ENCODE measurements around the gene AICDA.

DNA sequence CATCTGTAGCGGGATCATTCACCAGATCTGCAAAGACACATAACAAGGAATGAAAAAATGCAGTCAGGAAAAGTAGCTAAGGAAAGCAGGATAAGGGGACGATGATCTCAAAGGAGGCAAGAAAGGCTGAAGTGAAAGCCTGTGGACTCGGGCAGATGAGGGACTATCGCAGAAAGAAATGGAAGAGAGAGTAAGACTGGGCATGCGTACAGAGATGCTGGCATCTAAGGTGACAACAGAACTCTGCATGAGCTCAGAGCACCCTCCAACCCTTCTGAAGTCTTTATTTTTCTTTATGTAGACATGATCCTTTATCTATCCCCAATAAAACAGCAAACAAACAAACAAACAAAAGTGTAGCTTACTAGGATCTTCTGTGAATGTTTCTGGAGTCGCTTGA, 42.8 kb upstream of the AICDA start:
- no peak for TF ChIP-seq POLR2A (IDR thresholded peaks at IDR 0.05)
- TF ChIP-seq, protein P1, sequence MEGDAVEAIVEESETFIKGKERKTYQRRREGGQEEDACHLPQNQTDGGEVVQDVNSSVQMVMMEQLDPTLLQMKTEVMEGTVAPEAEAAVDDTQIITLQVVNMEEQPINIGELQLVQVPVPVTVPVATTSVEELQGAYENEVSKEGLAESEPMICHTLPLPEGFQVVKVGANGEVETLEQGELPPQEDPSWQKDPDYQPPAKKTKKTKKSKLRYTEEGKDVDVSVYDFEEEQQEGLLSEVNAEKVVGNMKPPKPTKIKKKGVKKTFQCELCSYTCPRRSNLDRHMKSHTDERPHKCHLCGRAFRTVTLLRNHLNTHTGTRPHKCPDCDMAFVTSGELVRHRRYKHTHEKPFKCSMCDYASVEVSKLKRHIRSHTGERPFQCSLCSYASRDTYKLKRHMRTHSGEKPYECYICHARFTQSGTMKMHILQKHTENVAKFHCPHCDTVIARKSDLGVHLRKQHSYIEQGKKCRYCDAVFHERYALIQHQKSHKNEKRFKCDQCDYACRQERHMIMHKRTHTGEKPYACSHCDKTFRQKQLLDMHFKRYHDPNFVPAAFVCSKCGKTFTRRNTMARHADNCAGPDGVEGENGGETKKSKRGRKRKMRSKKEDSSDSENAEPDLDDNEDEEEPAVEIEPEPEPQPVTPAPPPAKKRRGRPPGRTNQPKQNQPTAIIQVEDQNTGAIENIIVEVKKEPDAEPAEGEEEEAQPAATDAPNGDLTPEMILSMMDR (IDR thresholded peaks at IDR 0.05): no peak
